Adrenal gland (tissue), 12 donors: ENCODE measurements around the gene C12orf54. TPM values are rescaled to one million over a fixed set of nuclear protein-coding genes. Genes with fewer than 3 reads are reported as not detected.
"Not testable (repeated sequence)": the region's sequence is repeated elsewhere in the genome, so short reads cannot be mapped to it uniquely, and the experiment has no call there.

Source experiments
- DNase-seq, 7 donors: peaks; one replicate each; pipeline ENCODE4 v3.0.0-alpha.2; 2019 to 2020
- H3K27ac ChIP-seq, 5 donors: fragments of 200-600 bp; sonication (generic) in 4 of 5; 1 replicate in 3 of 5; 2 replicates in 2 of 5; pipeline versions ENCODE4 v1.5.1 to v1.8.0; 2016 to 2020; ENCODE audit warnings: mild to moderate bottlenecking in 1 of 5
- H3K27me3 ChIP-seq: fragments of 200-600 bp; 2 replicates; pipeline ENCODE4 v1.8.0; 2021
- H3K36me3 ChIP-seq, 2 donors: fragments of 200-600 bp; replicated peaks in 1 of 2; 1 replicate in 1 of 2; 2 replicates in 1 of 2; pipeline versions ENCODE4 v1.5.1 to v1.8.0; 2018 to 2022
- H3K4me1 ChIP-seq, 2 donors: fragments of 200-600 bp; replicated peaks in 1 of 2; 1 replicate in 1 of 2; 2 replicates in 1 of 2; pipeline versions ENCODE4 v1.5.1 to v1.8.0; 2018 to 2021
- H3K4me3 ChIP-seq, 4 donors: fragments of 200-600 bp; sonication (generic) in 3 of 4; one replicate each; pipeline ENCODE4 v1.5.1; 2016 to 2018
- H3K9me3 ChIP-seq, 3 donors: fragments of 200-600 bp; sonication (generic) in 1 of 3; replicated peaks in 1 of 3; 1 replicate in 2 of 3; 2 replicates in 1 of 3; pipeline versions ENCODE4 v1.5.1 to v1.8.0; 2016 to 2021
- POLR2A ChIP-seq, 2 donors: fragments of 450-650 bp; IDR thresholded peaks; one replicate each; pipeline ENCODE4 v1.6.1; 2017; ENCODE audit warnings: antibody characterized with exemption in 2 of 2, mild to moderate bottlenecking in 2 of 2, moderate library complexity in 1 of 2
- WGBS, 4 donors: extraction: QIAGEN DNeasy Blood & Tissue Kit in 2 of 4; methylation state at CpG; one replicate each; pipeline versions ENCODE4 v1.1.5 to v1.1.7; 2013 to 2017; 5-methylcytosine and 5-hydroxymethylcytosine counted together
- intact Hi-C, 2 donors: fragments of 100-400 bp; cut with DNase I; formaldehyde crosslinking; loops; one replicate each; pipeline versions ENCODE4 v1.14.1 to v1.15.0; 2022 to 2023
- polyA plus RNA-seq, 3 donors: library from polyadenylated mRNA; stranded (reverse); fragments of 200-250 nt in 2 of 3; fragments of 350-450 nt in 1 of 3; fragmentation: Illumina TruSeq in 1 of 3; extraction: RNeasy Lipid Tissue Mini Kit (QIAGEN cat#74804) in 1 of 3; gene quantifications; one replicate each; pipeline ENCODE4 v1.2.3, GENCODE V29; 2013 to 2014
- total RNA-seq, 9 donors: library from RNA; depleted of rRNA in 4 of 9; stranded (reverse); fragments of >200 nt in 4 of 9; fragments of 120-200 nt in 1 of 9; fragmentation: NEBNext Ultra II Directional in 1 of 9; extraction: Animal tissue kit (Norgen Biotek cat#: 25700) in 1 of 9; gene quantifications; one replicate each; pipeline versions ENCODE4 v1.1.0 to v1.2.4, GENCODE V29; 2013 to 2023
- TF ChIP-seq, protein P1 (sequence below), 6 experiments: fragments of 450-650 bp in 4 of 6; fragments of 200-600 bp in 2 of 6; sonication (generic) in 1 of 6; IDR thresholded peaks; 1 replicate in 5 of 6; 2 replicates in 1 of 6; pipeline versions ENCODE4 v1.5.1 to v1.8.0; 2016 to 2021; ENCODE audit warnings: antibody characterized with exemption in 6 of 6, mild to moderate bottlenecking in 2 of 6, moderate library complexity in 1 of 6
- donor health status: healthy with polysubstance abuse.
- donor health status: Bipolar disorder and iron deficiency.
- donor health status: DM: yes; HTN: yes; CAD: no.
- donor health status: DM: no; HTN: no; CAD: no.
- donor health status: DM: no; HTN: no; CAD: no.
- donor health status: DM: yes; HTN: yes; CAD: no.

C12orf54 gene
- total and polyA plus RNA-seq, 12 donors, result 0.50 to 5.6 (median 0.94) TPM; not detected in 3

DNA sequence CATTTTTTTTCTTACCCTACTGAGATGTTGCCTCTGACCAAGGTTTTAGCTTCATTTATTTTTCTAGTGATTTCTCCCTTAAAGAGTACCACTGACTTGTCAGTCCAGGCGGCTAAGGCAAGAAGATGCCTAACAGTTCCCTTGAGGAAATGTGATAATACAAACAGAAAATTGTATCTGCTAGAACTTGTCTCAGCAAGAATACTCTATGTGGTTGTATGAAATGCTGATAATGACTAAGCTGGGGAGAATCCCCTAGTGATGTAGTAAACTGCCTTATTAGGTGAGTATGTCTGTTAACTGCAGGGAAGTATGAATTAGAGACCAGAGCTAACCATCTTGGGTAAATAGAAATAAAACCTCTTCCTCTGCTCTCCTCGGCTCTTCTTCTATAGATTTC is 6.7 kb downstream of the C12orf54 start:
- TF ChIP-seq POLR2A (IDR thresholded peaks at IDR 0.05), result no peak
- TF ChIP-seq, protein P1, sequence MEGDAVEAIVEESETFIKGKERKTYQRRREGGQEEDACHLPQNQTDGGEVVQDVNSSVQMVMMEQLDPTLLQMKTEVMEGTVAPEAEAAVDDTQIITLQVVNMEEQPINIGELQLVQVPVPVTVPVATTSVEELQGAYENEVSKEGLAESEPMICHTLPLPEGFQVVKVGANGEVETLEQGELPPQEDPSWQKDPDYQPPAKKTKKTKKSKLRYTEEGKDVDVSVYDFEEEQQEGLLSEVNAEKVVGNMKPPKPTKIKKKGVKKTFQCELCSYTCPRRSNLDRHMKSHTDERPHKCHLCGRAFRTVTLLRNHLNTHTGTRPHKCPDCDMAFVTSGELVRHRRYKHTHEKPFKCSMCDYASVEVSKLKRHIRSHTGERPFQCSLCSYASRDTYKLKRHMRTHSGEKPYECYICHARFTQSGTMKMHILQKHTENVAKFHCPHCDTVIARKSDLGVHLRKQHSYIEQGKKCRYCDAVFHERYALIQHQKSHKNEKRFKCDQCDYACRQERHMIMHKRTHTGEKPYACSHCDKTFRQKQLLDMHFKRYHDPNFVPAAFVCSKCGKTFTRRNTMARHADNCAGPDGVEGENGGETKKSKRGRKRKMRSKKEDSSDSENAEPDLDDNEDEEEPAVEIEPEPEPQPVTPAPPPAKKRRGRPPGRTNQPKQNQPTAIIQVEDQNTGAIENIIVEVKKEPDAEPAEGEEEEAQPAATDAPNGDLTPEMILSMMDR (IDR thresholded peaks at IDR 0.05), result no peak
- H3K4me3 ChIP-seq, result no peak overlapping the region
- H3K27me3 ChIP-seq, result peaks cover 3% of the 10 kb centered on the region
- DNase-seq, result no peak
- no peak overlapping the region for H3K27ac ChIP-seq
- WGBS, 4 donors, result 77 to 88% (median 81%) methylated on average over 2 of the region's 2 CpGs
- H3K9me3 ChIP-seq, result no peaks in the 10 kb centered on the region
- H3K4me1 ChIP-seq, result no peaks in the 10 kb centered on the region
- no peaks in the 10 kb centered on the region for H3K36me3 ChIP-seq
- intact Hi-C loops, result no loop called here

- H3K27ac ChIP-seq, DNase-seq, H3K36me3 ChIP-seq, H3K27me3 ChIP-seq, intact Hi-C loops, H3K9me3 ChIP-seq, H3K4me1 ChIP-seq, H3K4me3 ChIP-seq: not testable (repeated sequence)
- 78 to 90% (median 80%) methylated on average over 7 of the region's 7 CpGs for WGBS, 4 donors
Observed at GRCh38 chr12:48489456-48489855, 7.2 kb downstream of the C12orf54 start.

DNA sequence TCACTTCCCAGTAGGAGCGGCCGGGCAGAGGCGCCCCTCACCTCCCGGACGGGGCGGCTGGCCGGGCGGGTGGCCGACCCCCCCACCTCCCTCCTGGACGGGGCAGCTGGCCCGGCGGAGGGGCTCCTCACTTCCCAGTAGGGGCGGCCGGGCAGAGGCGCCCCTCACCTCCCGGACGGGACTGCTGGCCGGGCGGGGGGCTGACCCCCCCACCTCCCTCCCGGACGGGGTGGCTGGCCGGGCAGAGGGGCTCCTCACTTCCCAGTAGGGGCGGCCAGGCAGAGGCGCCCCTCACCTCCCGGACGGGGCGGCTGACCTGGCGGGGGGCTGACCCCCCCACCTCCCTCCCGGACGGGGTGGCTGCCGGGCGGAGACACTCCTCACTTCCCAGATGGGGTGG is 18.0 kb downstream of the C12orf54 start:
- intact Hi-C loops, DNase-seq, H3K27ac ChIP-seq, H3K36me3 ChIP-seq, H3K4me3 ChIP-seq, H3K9me3 ChIP-seq, H3K27me3 ChIP-seq, H3K4me1 ChIP-seq: not testable (repeated sequence)
- 92 to 96% methylated on average over 25 to 29 of the region's 32 CpGs; no CpG with 5 or more reads in 2 of the 4 donors for WGBS, 4 donors

DNA sequence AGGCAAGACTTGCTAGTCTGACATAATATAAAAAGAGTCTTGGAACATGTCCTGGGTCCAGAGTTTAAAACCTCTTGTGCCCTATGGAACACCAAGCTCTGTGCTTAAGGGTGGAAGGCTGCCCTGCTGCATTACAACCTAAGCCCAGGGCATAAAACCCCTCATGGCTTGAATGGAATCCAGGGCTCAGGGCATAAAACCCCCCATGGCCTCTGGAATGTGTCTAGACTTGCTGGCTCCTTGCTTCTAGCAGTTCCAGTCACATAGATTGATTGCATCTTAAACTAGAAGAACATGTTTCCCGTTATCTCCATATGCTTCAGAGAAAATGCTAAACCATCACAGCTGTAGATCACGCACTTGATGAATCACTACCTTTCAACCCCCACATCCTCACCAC is 24.5 kb downstream of the C12orf54 start:
- H3K9me3 ChIP-seq, DNase-seq, H3K4me3 ChIP-seq, intact Hi-C loops, H3K4me1 ChIP-seq, H3K27me3 ChIP-seq, H3K27ac ChIP-seq, H3K36me3 ChIP-seq: not testable (repeated sequence)
- 62 to 69% (median 64%) methylated on average over 2 of the region's 2 CpGs for WGBS, 4 donors

DNA sequence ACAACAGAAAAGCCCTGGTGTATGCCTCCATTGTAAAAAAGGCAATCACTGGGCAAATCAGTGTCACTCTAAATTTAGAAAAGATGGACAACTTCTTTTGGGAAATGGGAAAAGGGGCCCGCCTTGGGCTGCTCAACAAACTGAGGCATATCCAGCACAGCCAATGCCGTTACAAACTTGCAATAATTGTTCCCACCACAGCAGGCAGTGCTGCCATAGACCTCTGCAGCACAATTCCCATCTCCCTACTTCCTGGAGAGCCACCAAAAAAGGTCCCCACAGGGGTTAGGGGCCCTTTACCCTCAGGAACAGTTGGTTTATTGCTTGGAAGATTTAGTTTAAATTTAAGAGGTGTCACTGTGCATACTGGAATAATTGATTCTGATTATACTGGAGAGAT is 26.7 kb downstream of the C12orf54 start:
- DNase-seq, result no peak
- Histone ChIP-seq H3K4me1 (no peaks in the 10 kb centered on the region), H3K4me3 (no peak overlapping the region), H3K9me3 (no peaks in the 10 kb centered on the region), H3K27me3 (no peaks in the 10 kb centered on the region), H3K27ac (no peak overlapping the region), H3K36me3 (no peaks in the 10 kb centered on the region)
- intact Hi-C loops, result no loop called here
- 59 to 71% (median 65%) methylated on average over 2 of the region's 2 CpGs for WGBS, 4 donors
- TF ChIP-seq, protein P1 (IDR thresholded peaks at IDR 0.05), result no peak
- TF ChIP-seq POLR2A (IDR thresholded peaks at IDR 0.05), result no peak

- Histone ChIP-seq H3K27ac (no peak overlapping the region), H3K4me1 (no peaks in the 10 kb centered on the region), H3K4me3 (no peak overlapping the region), H3K36me3 (no peaks in the 10 kb centered on the region), H3K27me3 (no peaks in the 10 kb centered on the region), H3K9me3 (no peaks in the 10 kb centered on the region)
- DNase-seq, result no peak
- no peak for TF ChIP-seq POLR2A (IDR thresholded peaks at IDR 0.05)
- TF ChIP-seq, protein P1 (IDR thresholded peaks at IDR 0.05), result no peak
- intact Hi-C loops, result no loop called here
- WGBS, 4 donors, result 9 to 47% (median 24%) methylated on average over 1 of the region's 1 CpG
Observed at GRCh38 chr12:48510111-48510510, 27.8 kb downstream of the C12orf54 start.
